Measurements from ENCODE around the gene ZFAND3. TPM values are rescaled to one million over a fixed set of nuclear protein-coding genes. Genes with fewer than 3 reads are reported as not detected.

Gene ZFAND3
- polyA plus RNA-seq, 1 of the 3 experiments (the other 2 are of a cell fraction) = 16.7 TPM

DNA sequence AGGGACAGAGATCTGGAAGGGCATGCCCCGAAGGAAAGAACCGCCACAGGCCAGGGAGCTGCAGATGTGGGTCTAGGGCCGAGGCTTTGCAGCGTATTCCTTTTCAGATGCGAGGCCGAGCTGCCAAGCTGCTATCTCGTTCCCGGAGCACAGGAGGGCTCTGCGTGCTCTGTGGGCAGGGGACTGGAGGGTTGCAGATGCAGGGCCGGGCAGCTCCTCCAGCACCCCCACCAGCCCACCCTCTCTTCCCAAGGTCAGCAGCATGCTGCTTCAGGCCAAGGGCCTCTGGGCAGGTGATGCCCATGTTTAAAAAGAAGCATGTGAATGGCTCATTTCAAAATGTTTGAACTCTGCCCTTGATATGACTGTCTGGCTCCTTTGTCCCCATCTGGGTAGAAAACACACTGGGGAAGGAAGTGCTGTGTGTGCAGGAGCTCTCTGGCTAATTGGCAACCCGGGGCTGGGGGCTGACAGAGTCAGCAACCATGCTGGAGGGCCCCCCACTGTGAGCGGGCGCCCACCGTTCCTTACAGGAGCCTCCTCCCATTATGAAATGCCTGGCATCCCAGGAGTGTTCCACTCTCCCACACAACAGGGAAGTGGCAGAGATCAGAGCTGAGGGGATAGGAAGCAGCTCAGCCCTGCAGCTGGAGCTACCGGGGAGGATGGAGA is 353.3 kb downstream of the ZFAND3 start:
- no peaks in the 10 kb centered on the region for H3K9me2 ChIP-seq
- H3K36me3 ChIP-seq (replicated peaks in 1 of 2; ENCODE audit: control insufficient read depth in 1 of 2, insufficient read depth in 2 of 2, low read length in 1 of 2) = peaks cover 0 to 5% of the 10 kb centered on the region in 2 experiments
- no peak for DNase-seq
- no peak overlapping the region for H3K4me3 ChIP-seq (ENCODE audit: low read depth in 2 of 2, low read length in 1 of 2)
- H3F3A ChIP-seq (replicated peaks; ENCODE audit: insufficient read depth) = no peaks in the 10 kb centered on the region
- 84% methylated on average over 7 of the region's 15 CpGs for WGBS (ENCODE audit: low lambda C conversion rate)
- no peaks in the 10 kb centered on the region for H3K27me3 ChIP-seq (ENCODE audit: insufficient read depth)
- H3K9me3 ChIP-seq = no peaks in the 10 kb centered on the region
- H3K27ac ChIP-seq (ENCODE audit: low read depth in 2 of 2, low read length in 1 of 2) = no peak overlapping the region
- ChIA-PET POLR2A (no interaction called here), CTCF (interaction anchor here (1.1 kb wide), 1 partner anchor 321 kb away, joined by 3 read pairs; no protein-coding TSS in a partner anchor)
- H2AFZ ChIP-seq (ENCODE audit: low read depth) = no peak overlapping the region
- no peak overlapping the region for H3K4me2 ChIP-seq
- H3K4me1 ChIP-seq (ENCODE audit: control insufficient read depth in 1 of 2, insufficient read depth in 2 of 2, low read depth in 1 of 2, low read length in 1 of 2) = peaks cover 0 to 42% of the 10 kb centered on the region in 2 experiments; a peak in 1 of 4 replicates
- H4K20me1 ChIP-seq (ENCODE audit: insufficient read depth) = no peaks in the 10 kb centered on the region
- no peak overlapping the region for H3K9ac ChIP-seq
- H3K79me2 ChIP-seq (ENCODE audit: insufficient read depth) = no peaks in the 10 kb centered on the region
- TF ChIP-seq, protein P1, sequence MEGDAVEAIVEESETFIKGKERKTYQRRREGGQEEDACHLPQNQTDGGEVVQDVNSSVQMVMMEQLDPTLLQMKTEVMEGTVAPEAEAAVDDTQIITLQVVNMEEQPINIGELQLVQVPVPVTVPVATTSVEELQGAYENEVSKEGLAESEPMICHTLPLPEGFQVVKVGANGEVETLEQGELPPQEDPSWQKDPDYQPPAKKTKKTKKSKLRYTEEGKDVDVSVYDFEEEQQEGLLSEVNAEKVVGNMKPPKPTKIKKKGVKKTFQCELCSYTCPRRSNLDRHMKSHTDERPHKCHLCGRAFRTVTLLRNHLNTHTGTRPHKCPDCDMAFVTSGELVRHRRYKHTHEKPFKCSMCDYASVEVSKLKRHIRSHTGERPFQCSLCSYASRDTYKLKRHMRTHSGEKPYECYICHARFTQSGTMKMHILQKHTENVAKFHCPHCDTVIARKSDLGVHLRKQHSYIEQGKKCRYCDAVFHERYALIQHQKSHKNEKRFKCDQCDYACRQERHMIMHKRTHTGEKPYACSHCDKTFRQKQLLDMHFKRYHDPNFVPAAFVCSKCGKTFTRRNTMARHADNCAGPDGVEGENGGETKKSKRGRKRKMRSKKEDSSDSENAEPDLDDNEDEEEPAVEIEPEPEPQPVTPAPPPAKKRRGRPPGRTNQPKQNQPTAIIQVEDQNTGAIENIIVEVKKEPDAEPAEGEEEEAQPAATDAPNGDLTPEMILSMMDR (IDR thresholded peaks at IDR 0.05) = no peak
- no peak for TF ChIP-seq TCF12 (IDR thresholded peaks at IDR 0.05)
- TF ChIP-seq EZH2phosphoT487 (IDR thresholded peaks at IDR 0.05; ENCODE audit: borderline replicate concordance, low read depth) = no peak
- no peak for TF ChIP-seq ELF1 (IDR thresholded peaks at IDR 0.05)
- TF ChIP-seq, protein P2, sequence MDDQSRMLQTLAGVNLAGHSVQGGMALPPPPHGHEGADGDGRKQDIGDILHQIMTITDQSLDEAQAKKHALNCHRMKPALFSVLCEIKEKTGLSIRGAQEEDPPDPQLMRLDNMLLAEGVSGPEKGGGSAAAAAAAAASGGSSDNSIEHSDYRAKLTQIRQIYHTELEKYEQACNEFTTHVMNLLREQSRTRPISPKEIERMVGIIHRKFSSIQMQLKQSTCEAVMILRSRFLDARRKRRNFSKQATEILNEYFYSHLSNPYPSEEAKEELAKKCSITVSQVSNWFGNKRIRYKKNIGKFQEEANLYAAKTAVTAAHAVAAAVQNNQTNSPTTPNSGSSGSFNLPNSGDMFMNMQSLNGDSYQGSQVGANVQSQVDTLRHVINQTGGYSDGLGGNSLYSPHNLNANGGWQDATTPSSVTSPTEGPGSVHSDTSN (IDR thresholded peaks at IDR 0.05) = no peak
- TF ChIP-seq EP300 (IDR thresholded peaks at IDR 0.05; ENCODE audit: borderline replicate concordance in 1 of 2, low read depth in 1 of 2, low read length in 1 of 2) = no peak
- no peak for TF ChIP-seq MXI1 (IDR thresholded peaks at IDR 0.05; ENCODE audit: low read depth, low read length)
- TF ChIP-seq RAD21 (IDR thresholded peaks at IDR 0.05; ENCODE audit: low read length) = no peak
- no peak for TF ChIP-seq USF1 (IDR thresholded peaks at IDR 0.05; ENCODE audit: borderline replicate concordance, low read depth)
- TF ChIP-seq CHD2 (IDR thresholded peaks at IDR 0.05; ENCODE audit: low read length, partially characterized antibody) = no peak
- no peak for TF ChIP-seq YY1 (IDR thresholded peaks at IDR 0.05; ENCODE audit: low read depth)
- no peak for TF ChIP-seq POLR2AphosphoS5 (IDR thresholded peaks at IDR 0.05; ENCODE audit: low read depth, low read length)
- no peak for TF ChIP-seq SIN3A (IDR thresholded peaks at IDR 0.05; ENCODE audit: borderline replicate concordance, low read depth, low read length)
- TF ChIP-seq FOSL2 (IDR thresholded peaks at IDR 0.05; ENCODE audit: borderline replicate concordance, low read depth) = no peak
- TF ChIP-seq RXRA (IDR thresholded peaks at IDR 0.05; ENCODE audit: borderline replicate concordance, low read depth) = no peak
- TF ChIP-seq RFX5 (IDR thresholded peaks at IDR 0.05; ENCODE audit: low read length) = no peak
- no peak for TF ChIP-seq NRF1 (IDR thresholded peaks at IDR 0.05; ENCODE audit: low read depth, low read length)
- TF ChIP-seq IRF3 (IDR thresholded peaks at IDR 0.05; ENCODE audit: low read depth, low read length) = no peak
- no peak for TF ChIP-seq GABPA (IDR thresholded peaks at IDR 0.05; ENCODE audit: low read depth)
- no peak for TF ChIP-seq GATA2 (CRISPR knock-in tag; IDR thresholded peaks at IDR 0.05)

Measured in SK-N-SH (cell line).